Esophagus muscularis mucosa (tissue), 4 donors: ENCODE measurements around the gene ITPKB. TPM values are rescaled to one million over a fixed set of nuclear protein-coding genes. Genes with fewer than 3 reads are reported as not detected.

Experiments
- DNase-seq: peaks from one replicate; pipeline ENCODE4 v3.0.0-alpha.2; 2017; ENCODE audit errors: extremely low spot score
- H3K27ac ChIP-seq, 4 donors: fragments of 200-600 bp; sonication (generic); replicated peaks in 1 of 4; 1 replicate in 3 of 4; 2 replicates in 1 of 4; pipeline ENCODE4 v1.5.1; 2016 to 2019; ENCODE audit warnings: mild to moderate bottlenecking in 1 of 4
- H3K27me3 ChIP-seq, 4 donors: fragments of 200-600 bp; sonication (generic); one replicate each; pipeline versions ENCODE4 v1.5.1 to v1.6.0; 2016 to 2019
- H3K36me3 ChIP-seq, 4 donors: fragments of 200-600 bp; sonication (generic); one replicate each; pipeline ENCODE4 v1.5.1; 2016 to 2019
- H3K4me1 ChIP-seq, 4 donors: fragments of 200-600 bp; sonication (generic); one replicate each; pipeline ENCODE4 v1.5.1; 2016 to 2019
- H3K4me3 ChIP-seq, 4 donors: fragments of 200-600 bp; sonication (generic); 1 replicate in 2 of 4; 2 replicates in 2 of 4; pipeline ENCODE4 v1.5.1; 2016 to 2019; ENCODE audit warnings: mild to moderate bottlenecking in 4 of 4, moderate library complexity in 1 of 4
- H3K9me3 ChIP-seq, 4 donors: fragments of 200-600 bp; sonication (generic); 1 replicate in 3 of 4; 2 replicates in 1 of 4; pipeline ENCODE4 v1.5.1; 2016 to 2019
- CTCF ChIP-seq, 3 experiments: fragments of 200-600 bp in 2 of 3; fragments of 450-650 bp in 1 of 3; sonication (generic) in 2 of 3; IDR thresholded peaks; one replicate each; pipeline ENCODE4 v1.5.1; 2017 to 2019; ENCODE audit warnings: antibody characterized with exemption in 3 of 3, mild to moderate bottlenecking in 2 of 3, moderate library complexity in 1 of 3
- EP300 ChIP-seq: sonication (generic); formaldehyde crosslinking; IDR thresholded peaks from one replicate; pipeline ENCODE4 v1.6.1; 2017; ENCODE audit warnings: antibody characterized with exemption
- POLR2A ChIP-seq: fragments of 450-650 bp; IDR thresholded peaks from one replicate; pipeline ENCODE4 v1.6.1; 2017; ENCODE audit warnings: antibody characterized with exemption, moderate library complexity, mild to moderate bottlenecking, low read depth
- POLR2AphosphoS5 ChIP-seq, 2 donors: sonication (generic); formaldehyde crosslinking; IDR thresholded peaks; one replicate each; pipeline ENCODE4 v1.6.1; 2017; ENCODE audit warnings: antibody characterized with exemption in 2 of 2
- WGBS: methylation state at CpG from one replicate; pipeline ENCODE4 v1.1.5; 2018; 5-methylcytosine and 5-hydroxymethylcytosine counted together
- intact Hi-C: fragments of 100-400 bp; cut with DNase I; formaldehyde crosslinking; loops from one replicate; pipeline ENCODE4 v1.15.1; 2023
- total RNA-seq, 4 donors: library from RNA; depleted of rRNA; stranded (reverse); fragments of >200 nt; gene quantifications; one replicate each; pipeline versions ENCODE4 v1.1.0 to v1.2.1, GENCODE V29; 2016

ITPKB gene
- total RNA-seq, 4 donors from 2014 or later = 71.1 to 156 (median 116) TPM

GRCh38 chr1:226714148-226714547, 24.9 kb downstream of the ITPKB start:
- Histone ChIP-seq H3K4me3 (no peak overlapping the region), H3K9me3 (no peaks in the 10 kb centered on the region), H3K4me1 (peaks cover 57 to 97% (median 96%) of the 10 kb centered on the region in 4 donors), H3K27ac (peak overlapping the region in 1 of 4 donors; percentile 100), H3K36me3 (no peaks in the 10 kb centered on the region), H3K27me3 (no peaks in the 10 kb centered on the region)
- DNase-seq = no peak
- no peak for TF ChIP-seq CTCF (IDR thresholded peaks at IDR 0.05)
- no peak for TF ChIP-seq POLR2A
- no peak for TF ChIP-seq EP300
- intact Hi-C loops = no loop called here

GRCh38 chr1:226712742-226713419, 26.2 kb downstream of the ITPKB start:
- peaks cover 70 to 97% (median 96%) of the 10 kb centered on the region in 4 donors for H3K4me1 ChIP-seq
- no peaks in the 10 kb centered on the region for H3K9me3 ChIP-seq
- H3K36me3 ChIP-seq = no peaks in the 10 kb centered on the region
- no peaks in the 10 kb centered on the region for H3K27me3 ChIP-seq
- TF ChIP-seq EP300 = no peak
- no peak for TF ChIP-seq POLR2AphosphoS5 (IDR thresholded peaks at IDR 0.05)
- no peak for TF ChIP-seq CTCF (IDR thresholded peaks at IDR 0.05)
- no peak for TF ChIP-seq POLR2A
- H3K27ac ChIP-seq = peak overlapping the region in 1 of 4 donors; percentile 100
- WGBS = 74% methylated on average over 19 of the region's 19 CpGs
- DNase-seq = no peak
- intact Hi-C loops = no loop called here
- H3K4me3 ChIP-seq = no peak overlapping the region

- no peak overlapping the region for H3K4me3 ChIP-seq
These were observed 26.9 kb downstream of the ITPKB start for GRCh38 chr1:226711976-226712741.

GRCh38 chr1:226710501-226710900, 28.6 kb downstream of the ITPKB start:
- H3K36me3 ChIP-seq = peaks cover 0 to 4% (median 0%) of the 10 kb centered on the region in 4 donors
- TF ChIP-seq CTCF (IDR thresholded peaks at IDR 0.05) (no peak), EP300 (no peak), POLR2AphosphoS5 (IDR thresholded peaks at IDR 0.05) (no peak), POLR2A (no peak)
- intact Hi-C loops = no loop called here
- whole genome bisulfite sequencing = 86% methylated on average over 6 of the region's 6 CpGs
- H3K4me3 ChIP-seq = no peak overlapping the region
- DNase-seq = no peak
- peaks cover 63 to 93% (median 88%) of the 10 kb centered on the region in 4 donors for H3K4me1 ChIP-seq
- no peaks in the 10 kb centered on the region for H3K9me3 ChIP-seq
- H3K27me3 ChIP-seq = no peaks in the 10 kb centered on the region
- H3K27ac ChIP-seq = peak overlapping the region in 1 of 4 donors; percentile 100

More at GRCh38 chr1:226711976-226712741, 26.9 kb downstream of the ITPKB start:
- H3K27ac ChIP-seq = peak overlapping the region in 1 of 4 donors; percentile 100
- peaks cover 65 to 96% (median 93%) of the 10 kb centered on the region in 4 donors for H3K4me1 ChIP-seq
- 67% methylated on average over 19 of the region's 21 CpGs for WGBS
- intact Hi-C loops = no loop called here
- peaks cover 0 to 4% (median 0%) of the 10 kb centered on the region in 4 donors for H3K36me3 ChIP-seq
- H3K27me3 ChIP-seq = no peaks in the 10 kb centered on the region
- no peak for DNase-seq
- no peak for TF ChIP-seq POLR2AphosphoS5 (IDR thresholded peaks at IDR 0.05)
- no peak for TF ChIP-seq CTCF (IDR thresholded peaks at IDR 0.05)
- TF ChIP-seq EP300 = no peak
- no peak for TF ChIP-seq POLR2A
- no peaks in the 10 kb centered on the region for H3K9me3 ChIP-seq
